KOPT-K1 (cell line): Measurements from ENCODE around the gene PLXNC1.

Experiments
- H3K27ac ChIP-seq: fragments of 200-600 bp; sonication (generic); 2 replicates; pipeline ENCODE4 v1.5.1; 2016; ENCODE audit warnings: antibody characterized with exemption, mild to moderate bottlenecking, low read depth, low read length; ENCODE audit not compliant: poor library complexity, severe bottlenecking
- H3K36me3 ChIP-seq: fragments of 200-600 bp; sonication (generic); 2 replicates; pipeline ENCODE4 v1.5.1; 2017; ENCODE audit warnings: antibody characterized with exemption, mild to moderate bottlenecking, low read length, moderate library complexity; ENCODE audit not compliant: insufficient read depth
- H3K9me3 ChIP-seq: fragments of 200-600 bp; sonication (generic); 2 replicates; pipeline ENCODE4 v1.5.1; 2017; ENCODE audit warnings: antibody characterized with exemption, low read length, mild to moderate bottlenecking; ENCODE audit not compliant: insufficient read depth, poor library complexity, severe bottlenecking

Gene PLXNC1

GRCh38 chr12:94145191-94145983, 3.0 kb upstream of the PLXNC1 start:
- Histone ChIP-seq H3K9me3 (no peaks in the 10 kb centered on the region), H3K36me3 (no peaks in the 10 kb centered on the region), H3K27ac (no peak overlapping the region)

- H3K27ac ChIP-seq: no peak overlapping the region
- H3K36me3 ChIP-seq: no peaks in the 10 kb centered on the region
- H3K9me3 ChIP-seq: no peaks in the 10 kb centered on the region
Measured at GRCh38 chr12:94146166-94146936, 2.0 kb upstream of the PLXNC1 start.

GRCh38 chr12:94147387-94147990, 888 bp upstream of the PLXNC1 start:
- Histone ChIP-seq H3K27ac (no peak overlapping the region), H3K9me3 (no peaks in the 10 kb centered on the region), H3K36me3 (no peaks in the 10 kb centered on the region)

GRCh38 chr12:94148739-94149118, 352 bp downstream of the PLXNC1 start:
- no peaks in the 10 kb centered on the region for H3K9me3 ChIP-seq
- H3K36me3 ChIP-seq: no peaks in the 10 kb centered on the region
- H3K27ac ChIP-seq: no peak overlapping the region

- no peak overlapping the region for H3K27ac ChIP-seq
- H3K9me3 ChIP-seq: no peaks in the 10 kb centered on the region
- no peaks in the 10 kb centered on the region for H3K36me3 ChIP-seq
Measured at GRCh38 chr12:94149119-94149780, 873 bp downstream of the PLXNC1 start.

- no peaks in the 10 kb centered on the region for H3K36me3 ChIP-seq
- H3K27ac ChIP-seq: no peak overlapping the region
- no peaks in the 10 kb centered on the region for H3K9me3 ChIP-seq
Measured at GRCh38 chr12:94149781-94150239, 1.4 kb downstream of the PLXNC1 start.

GRCh38 chr12:94150240-94151121, 2.1 kb downstream of the PLXNC1 start:
- H3K27ac ChIP-seq: no peak overlapping the region
- H3K36me3 ChIP-seq: no peaks in the 10 kb centered on the region
- H3K9me3 ChIP-seq: no peaks in the 10 kb centered on the region

GRCh38 chr12:94151582-94151981, 3.2 kb downstream of the PLXNC1 start:
- no peak overlapping the region for H3K27ac ChIP-seq
- no peaks in the 10 kb centered on the region for H3K9me3 ChIP-seq

GRCh38 chr12:94152292-94153078, 4.1 kb downstream of the PLXNC1 start:
- Histone ChIP-seq H3K27ac (no peak overlapping the region), H3K36me3 (no peaks in the 10 kb centered on the region), H3K9me3 (no peaks in the 10 kb centered on the region)

More at GRCh38 chr12:94151582-94151981, 3.2 kb downstream of the PLXNC1 start:
- H3K36me3 ChIP-seq: no peaks in the 10 kb centered on the region

GRCh38 chr12:94157181-94157580, 8.8 kb downstream of the PLXNC1 start:
- Histone ChIP-seq H3K27ac (no peak overlapping the region), H3K36me3 (no peaks in the 10 kb centered on the region), H3K9me3 (no peaks in the 10 kb centered on the region)

GRCh38 chr12:94157981-94158411, 9.6 kb downstream of the PLXNC1 start:
- no peaks in the 10 kb centered on the region for H3K9me3 ChIP-seq
- no peak overlapping the region for H3K27ac ChIP-seq
- H3K36me3 ChIP-seq: no peaks in the 10 kb centered on the region

GRCh38 chr12:94158666-94159065, 10.3 kb downstream of the PLXNC1 start:
- no peak overlapping the region for H3K27ac ChIP-seq

GRCh38 chr12:94162108-94162507, 13.7 kb downstream of the PLXNC1 start:
- H3K9me3 ChIP-seq: no peaks in the 10 kb centered on the region
- H3K27ac ChIP-seq: no peak overlapping the region
- no peaks in the 10 kb centered on the region for H3K36me3 ChIP-seq

More at GRCh38 chr12:94158666-94159065, 10.3 kb downstream of the PLXNC1 start:
- Histone ChIP-seq H3K9me3 (no peaks in the 10 kb centered on the region), H3K36me3 (no peaks in the 10 kb centered on the region)
